NCI-H1092 treated with DMSO at 0.1 percent for 48 hours (cell line): Measurements from ENCODE around the gene PKN1.

Experiments used
- DNase-seq: peaks from one replicate; lab custom pipeline; 2025; lab: John Stamatoyannopoulos, UW

Gene PKN1

DNA sequence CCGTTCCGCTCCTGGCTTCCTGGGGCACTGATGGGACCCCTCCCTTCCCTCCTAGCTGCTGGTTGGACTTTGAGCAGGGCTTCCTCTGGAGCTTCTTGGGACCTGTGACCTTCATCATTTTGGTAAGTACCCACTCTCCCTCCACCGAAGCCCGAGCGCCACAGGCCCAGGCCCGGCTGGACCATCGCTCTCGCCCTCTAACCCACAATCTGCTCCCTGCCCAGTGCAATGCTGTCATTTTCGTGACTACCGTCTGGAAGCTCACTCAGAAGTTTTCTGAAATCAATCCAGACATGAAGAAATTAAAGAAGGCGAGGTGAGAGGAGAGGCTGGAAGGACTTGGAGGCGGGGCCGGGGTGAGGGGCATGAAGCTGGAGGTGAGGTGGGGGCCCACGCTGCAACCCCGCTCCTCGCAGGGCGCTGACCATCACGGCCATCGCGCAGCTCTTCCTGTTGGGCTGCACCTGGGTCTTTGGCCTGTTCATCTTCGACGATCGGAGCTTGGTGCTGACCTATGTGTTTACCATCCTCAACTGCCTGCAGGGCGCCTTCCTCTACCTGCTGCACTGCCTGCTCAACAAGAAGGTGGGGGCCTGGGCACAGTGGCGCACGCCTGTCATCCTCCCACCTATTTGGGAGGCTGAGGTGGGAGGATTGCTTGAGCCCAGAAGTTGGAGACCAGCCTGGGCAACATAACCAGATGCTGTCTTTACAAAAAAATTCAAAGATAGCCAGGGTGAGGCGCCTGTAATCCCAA lies 26.3 kb upstream of the PKN1 start:
- DNase-seq: no peak

GRCh38 chr19:14407605-14408484 lies 25.3 kb upstream of the PKN1 start:
- no peak for DNase-seq

DNA sequence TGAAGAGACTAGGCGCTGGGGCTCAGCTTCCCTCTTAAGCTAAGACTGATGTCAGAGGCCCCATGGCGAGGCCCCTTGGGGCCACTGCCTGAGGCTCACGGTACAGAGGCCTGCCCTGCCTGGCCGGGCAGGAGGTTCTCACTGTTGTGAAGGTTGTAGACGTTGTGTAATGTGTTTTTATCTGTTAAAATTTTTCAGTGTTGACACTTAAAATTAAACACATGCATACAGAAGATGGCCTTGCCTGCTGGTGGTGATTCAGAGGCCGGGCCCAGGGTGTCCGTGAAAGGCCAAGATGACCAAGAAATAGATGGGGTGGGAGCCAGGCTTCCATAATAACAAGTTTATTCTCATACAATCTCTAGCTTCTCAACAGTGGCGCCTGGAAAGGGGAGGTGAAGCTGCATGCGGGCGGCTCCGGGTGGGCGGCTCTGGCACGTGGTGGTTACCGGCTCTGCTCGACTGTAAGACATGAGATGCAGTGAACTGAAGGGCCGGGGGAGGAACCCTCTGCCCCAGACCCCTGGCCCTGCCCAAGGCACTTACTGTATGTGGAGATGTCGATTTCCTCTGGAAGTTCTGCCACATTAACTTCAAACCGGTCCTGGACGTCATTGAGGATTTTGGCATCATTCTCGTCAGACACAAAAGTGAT lies 24.5 kb upstream of the PKN1 start:
- DNase-seq: no peak

DNA sequence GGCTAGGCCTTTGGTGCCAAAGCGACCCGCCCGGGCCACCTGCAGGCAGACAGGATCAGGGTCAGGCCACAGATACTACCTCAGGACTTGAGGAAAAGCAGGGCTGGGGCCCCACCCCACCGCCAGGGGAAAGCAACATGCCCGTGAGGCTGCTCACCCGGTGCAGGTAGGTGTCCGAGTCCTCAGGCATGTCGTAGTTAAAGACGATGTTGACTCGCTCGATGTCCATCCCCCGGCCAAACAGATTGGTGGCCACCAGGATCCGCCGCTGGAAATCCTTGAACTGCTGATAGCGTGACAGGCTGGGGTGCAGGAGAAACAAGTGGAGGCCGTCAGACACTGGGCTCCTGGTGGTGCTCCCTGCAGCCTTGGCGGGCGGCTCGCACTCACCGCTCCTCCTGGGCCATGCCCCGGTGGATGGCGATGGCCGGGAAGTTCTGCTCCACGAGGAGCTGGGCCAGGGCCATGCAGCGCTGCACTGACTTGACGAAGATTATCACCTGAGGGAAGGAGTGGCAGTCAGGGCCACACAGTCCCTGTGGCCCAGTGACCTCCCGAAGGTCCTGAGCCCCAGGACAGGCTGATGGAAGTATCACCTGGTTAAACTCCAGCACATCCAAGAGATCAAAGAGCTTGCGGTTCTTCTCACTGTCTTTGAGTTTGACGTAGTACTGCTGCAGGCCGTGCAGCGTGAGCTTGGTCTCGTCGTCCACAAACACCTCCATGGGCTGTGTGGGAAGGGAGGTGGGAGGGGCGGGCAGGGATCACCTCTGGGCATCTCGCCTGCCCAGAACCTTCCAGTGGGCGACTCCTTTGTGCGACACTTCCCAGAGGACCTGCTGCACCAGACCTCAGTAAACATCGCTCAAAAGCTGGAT lies 23.7 kb upstream of the PKN1 start:
- DNase-seq: no peak

GRCh38 chr19:14410091-14411051 lies 22.7 kb upstream of the PKN1 start:
- DNase-seq: no peak

DNA sequence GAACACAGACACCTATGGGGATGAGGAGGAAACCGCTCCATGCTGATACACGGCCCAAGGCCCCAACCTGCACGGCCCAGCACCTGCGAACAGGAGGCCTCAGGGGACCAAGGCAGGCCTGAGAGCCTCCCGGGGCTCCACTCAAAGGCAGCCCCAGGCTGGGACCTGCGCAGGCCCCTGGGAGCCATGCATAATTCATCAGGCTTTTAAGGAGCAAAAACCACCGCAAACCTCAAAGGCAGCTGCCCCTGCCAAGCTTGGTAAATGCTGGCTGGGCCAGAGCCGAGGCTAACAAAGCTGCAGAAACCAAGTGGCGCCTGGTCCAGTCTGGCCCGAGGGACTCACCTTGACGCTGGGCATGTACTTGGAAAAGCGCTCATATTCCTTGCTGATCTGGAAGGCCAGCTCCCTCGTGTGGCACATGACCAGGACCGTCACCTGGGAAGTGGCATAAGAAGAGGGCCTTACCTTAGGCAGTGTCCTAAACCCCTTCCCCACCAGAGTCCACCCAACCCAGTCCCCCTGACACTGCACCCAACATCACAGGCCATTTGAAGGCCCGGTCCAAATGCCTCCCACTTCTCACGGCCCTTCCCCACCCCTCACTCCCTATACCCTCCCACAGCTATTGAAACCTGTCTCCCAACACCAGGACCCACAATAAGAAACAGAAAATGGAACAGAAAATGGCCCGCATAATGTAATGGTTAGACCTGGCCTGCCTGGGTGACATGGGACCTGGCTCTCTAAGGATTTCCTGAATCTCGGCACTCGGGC lies 21.8 kb upstream of the PKN1 start:
- DNase-seq: no peak

DNA sequence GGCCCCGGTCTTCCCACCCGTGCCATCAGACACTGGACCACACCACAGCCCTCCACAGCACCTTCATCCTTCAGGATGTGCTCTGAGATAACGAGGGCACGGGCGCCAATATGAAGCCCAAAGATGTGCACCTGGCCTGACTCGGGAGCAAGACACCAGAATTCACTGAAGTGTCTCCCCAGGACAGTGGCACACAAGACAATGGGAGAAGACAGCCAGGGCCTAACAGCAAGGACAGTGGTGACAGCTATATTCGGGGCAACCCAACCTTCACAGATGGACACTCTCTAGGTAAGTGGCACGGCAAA lies 21.2 kb upstream of the PKN1 start:
- DNase-seq: no peak

DNA sequence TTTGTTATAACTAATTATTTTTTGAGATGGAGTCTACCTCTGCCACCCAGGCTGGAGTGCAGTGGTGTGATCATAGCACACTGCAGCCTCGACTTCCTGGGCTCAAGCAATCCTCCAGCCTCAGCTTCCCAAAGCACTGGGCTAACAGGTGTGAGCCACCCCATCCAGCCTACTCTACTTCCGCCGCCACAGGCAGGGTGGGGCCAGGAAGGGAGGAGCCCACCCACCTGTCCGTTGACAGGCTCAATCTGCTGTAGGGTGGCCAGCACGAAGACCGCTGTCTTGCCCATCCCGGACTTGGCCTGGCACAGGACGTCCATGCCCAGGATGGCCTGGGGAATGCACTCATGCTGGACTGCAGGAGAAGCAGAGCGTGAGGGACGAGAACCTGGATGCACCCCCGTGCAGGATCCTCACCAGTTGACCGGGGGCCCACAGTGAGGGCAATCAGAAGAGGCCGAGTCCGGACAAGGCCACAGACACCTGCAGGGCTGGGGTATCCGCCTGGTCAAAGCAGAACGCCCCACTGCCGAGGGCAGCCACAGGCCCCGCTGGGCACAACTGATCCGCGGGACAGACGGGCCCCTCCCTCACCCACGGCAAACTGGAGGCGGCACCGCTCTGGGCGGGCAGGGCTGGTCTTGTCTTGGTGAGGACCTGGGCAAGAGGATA lies 20.6 kb upstream of the PKN1 start:
- no peak for DNase-seq

DNA sequence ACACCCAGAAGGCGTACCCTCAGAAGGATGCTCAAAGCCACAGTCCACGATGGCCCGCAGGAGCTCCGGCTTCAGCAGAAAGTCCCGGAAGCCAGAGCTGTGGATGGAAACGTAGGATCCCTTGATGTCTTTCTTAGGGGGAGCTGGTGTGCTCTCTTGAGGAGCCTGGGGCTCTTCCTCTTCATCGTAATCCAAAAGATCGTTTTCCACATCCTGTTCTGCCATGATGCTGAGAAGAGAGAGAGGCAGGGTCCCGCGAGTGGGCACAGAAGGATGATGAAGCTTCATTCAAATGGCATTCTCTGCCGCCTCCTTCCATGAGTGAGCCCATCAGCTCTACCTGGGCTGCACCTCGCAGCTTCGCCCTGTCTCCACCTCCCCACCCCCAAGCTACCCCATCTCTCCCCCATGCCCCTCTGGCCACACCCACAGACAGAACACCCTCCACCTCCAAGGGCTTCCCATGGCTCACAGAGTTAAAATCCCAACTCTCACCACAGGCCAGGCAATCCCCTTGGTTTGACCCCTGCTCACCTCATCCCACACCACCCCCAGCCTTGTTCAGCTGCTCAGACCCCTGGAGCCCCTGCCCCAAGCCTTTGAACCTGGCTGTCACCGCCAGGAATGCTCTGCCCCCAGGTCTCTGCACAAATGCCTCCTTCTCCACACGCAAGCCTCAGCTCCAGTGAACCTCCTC lies 20.0 kb upstream of the PKN1 start:
- no peak for DNase-seq

DNA sequence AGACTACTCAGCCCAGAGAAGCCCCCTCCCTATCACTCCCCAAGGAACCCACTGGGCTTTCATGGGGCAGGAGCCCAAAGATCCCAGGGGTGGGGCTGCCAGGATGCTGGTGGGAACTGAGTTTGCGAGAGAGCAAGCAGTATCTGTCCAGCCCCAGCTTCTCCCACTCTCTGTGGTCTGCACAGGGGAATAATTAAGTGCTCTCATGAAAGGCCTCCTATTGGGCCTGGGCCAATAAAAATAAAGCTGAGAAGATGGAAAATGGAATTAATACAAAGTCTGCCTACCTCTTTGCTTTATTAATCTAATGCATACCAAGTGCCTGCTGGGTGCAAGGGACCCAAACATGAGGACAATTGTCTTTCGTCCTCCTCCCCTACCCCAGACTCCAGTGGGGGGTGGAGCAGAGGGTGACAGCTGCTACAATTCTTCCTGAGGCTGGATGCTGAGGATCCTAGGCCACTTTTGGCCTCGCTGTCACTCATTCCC lies 19.4 kb upstream of the PKN1 start:
- no peak for DNase-seq

GRCh38 chr19:14414926-14415690 lies 18.0 kb upstream of the PKN1 start:
- no peak for DNase-seq

GRCh38 chr19:14416817-14417231 lies 16.3 kb upstream of the PKN1 start:
- no peak for DNase-seq

DNA sequence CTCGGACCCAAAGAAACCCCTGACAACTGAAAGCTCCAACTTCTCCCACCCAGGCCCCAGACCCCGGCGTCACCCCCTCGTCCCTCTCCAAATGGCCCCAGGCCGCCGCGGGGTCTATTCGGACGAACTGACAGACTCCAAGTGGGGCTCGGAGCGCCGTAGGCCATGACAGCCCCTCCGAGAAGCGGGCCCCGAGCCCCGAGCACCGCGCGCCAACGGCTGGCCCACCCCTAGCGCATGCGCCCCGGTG lies 14.3 kb upstream of the PKN1 start:
- no peak for DNase-seq

- DNase-seq: peak; percentile 100
Measured at GRCh38 chr19:14419106-14419813, 13.8 kb upstream of the PKN1 start, which contains the start of gene DDX39A. Gene DDX39A (minus strand): TSS chr19:14419341. CDS start chr19:14413220, 6,121 bp downstream.

DNA sequence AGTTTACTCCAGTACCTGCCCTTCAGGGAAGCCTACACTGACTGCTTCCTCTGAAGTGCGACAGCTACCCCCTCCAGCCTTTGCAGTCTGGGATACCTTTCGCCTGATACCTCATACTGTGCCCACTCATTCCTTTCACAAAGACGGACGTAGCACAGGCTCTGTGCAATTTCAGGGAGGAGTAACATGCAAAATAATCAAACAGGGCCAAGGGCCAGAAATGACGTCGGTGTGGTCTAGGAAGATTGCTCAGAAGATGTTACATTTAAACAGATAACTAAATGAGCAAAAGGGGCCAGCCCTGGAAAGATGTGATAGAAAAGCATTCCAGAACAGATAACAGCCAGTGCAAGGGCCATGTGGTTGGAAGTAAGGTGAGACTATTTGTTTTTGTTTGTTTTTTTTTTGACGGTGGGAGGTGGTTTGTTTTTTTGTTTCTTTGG lies 7.4 kb upstream of the PKN1 start:
- no peak for DNase-seq

- DNase-seq: no peak
Measured at GRCh38 chr19:14427461-14427860, 5.6 kb upstream of the PKN1 start.

GRCh38 chr19:14428882-14429416 lies 4.2 kb upstream of the PKN1 start:
- DNase-seq: no peak
